ENCODE results near the gene MCM10.
"Not testable (repeated sequence)": the region's sequence is repeated elsewhere in the genome, so short reads cannot be mapped to it uniquely, and the experiment has no call there.

GRCh38 chr10:13234736-13235135 lies 73.4 kb downstream of the MCM10 start:
- not testable (repeated sequence) for TF ChIP-seq BRF2 (IDR thresholded peaks at IDR 0.05; ENCODE audit: borderline replicate concordance, insufficient read depth, insufficient read length); SREBF2 (CRISPR knock-in tag; IDR thresholded peaks at IDR 0.05); ZNF274 (IDR thresholded peaks at IDR 0.05; ENCODE audit: borderline replicate concordance, low read depth, low read length); CTCF (IDR thresholded peaks at IDR 0.05 in 2 of 3, conservative IDR thresholded peaks at IDR 0.05 in 1 of 3; ENCODE audit: insufficient read depth in 2 of 3, low read depth in 1 of 3, low read length in 3 of 3); PRDM10 (IDR thresholded peaks at IDR 0.05; ENCODE audit: partially characterized antibody); SMC3 (conservative IDR thresholded peaks at IDR 0.05; ENCODE audit: insufficient read depth, low read depth, low read length); GTF2E2 (tag; IDR thresholded peaks at IDR 0.05)

Measured in K562 (cell line).